K562 (cell line): ENCODE data around the gene ADAMTS6. TPM values are rescaled to one million over a fixed set of nuclear protein-coding genes. Genes with fewer than 3 reads are reported as not detected.

Experiments
- ATAC-seq: fragments of 200-7000 bp; cut with Tn5 transposase; 3 replicates; pipeline ENCODE4 v1.9.1; 2020; ENCODE audit warnings: moderate library complexity
- BruUV-seq: library from RNA; stranded (reverse); fragments of 400-500 nt; replicated peaks from 2 replicates; lab custom pipeline; 2021; lab: Mats Ljungman, UMichigan
- CTCF ChIA-PET: fragments of 300-600 bp; formaldehyde crosslinking; extraction: SDS; loops from one replicate; lab custom pipeline; 2021; ENCODE audit warnings: low intra/inter-chr PET ratio; lab: Yijun Ruan, JAX
- POLR2A ChIA-PET: fragments of 300-600, 350-650 bp; sonication (Branson Sonifier 250); formaldehyde crosslinking; extraction: SDS; loops from one replicate; lab custom pipeline; 2021; ENCODE audit warnings: antibody characterized with exemption, inconsistent platforms; lab: Yijun Ruan, JAX
- DNase-seq, 4 experiments: peaks; one replicate each; pipeline versions ENCODE4 v3.0.0 to v3.0.0-alpha.2; 2011 to 2018; ENCODE audit warnings: low spot score in 3 of 4, mixed read lengths in 3 of 4; ENCODE audit errors: extremely low read depth in 1 of 4
- FAIRE-seq: peaks from 2 replicates; lab custom pipeline; 2011; peaks lifted over from hg19 to GRCh38; lab: Jason Lieb, UNC
- H2AFZ ChIP-seq: 2 replicates; pipeline ENCODE4 v1.6.0; 2011; ENCODE audit warnings: low read depth, low read length, control low read depth, inconsistent platforms
- H3K27ac ChIP-seq: fragments of 200-600 bp; 3 replicates; pipeline ENCODE4 v1.8.0; 2011; ENCODE audit warnings: low read depth, mild to moderate bottlenecking, control low read depth, inconsistent platforms, low read length, moderate library complexity, mixed read lengths; ENCODE audit errors: extremely low read depth
- H3K27me3 ChIP-seq, 2 experiments: fragments of 300-600 bp in 1 of 2; 2 replicates in 1 of 2; 3 replicates in 1 of 2; pipeline versions ENCODE4 v1.6.0 to v1.8.0; 2011; ENCODE audit warnings: inconsistent platforms in 2 of 2, low read length in 2 of 2, mild to moderate bottlenecking in 1 of 2, mixed read lengths in 1 of 2, moderate library complexity in 1 of 2; ENCODE audit not compliant: control insufficient read depth in 2 of 2, insufficient read depth in 2 of 2
- H3K36me3 ChIP-seq: fragments of 300-600 bp; 3 replicates; pipeline ENCODE4 v1.8.0; 2011; ENCODE audit warnings: mild to moderate bottlenecking, low read length, inconsistent platforms; ENCODE audit not compliant: control insufficient read depth, insufficient read depth
- H3K4me1 ChIP-seq, 2 experiments: fragments of 200-600 bp in 1 of 2; replicated peaks in 1 of 2; 2 replicates in 1 of 2; 3 replicates in 1 of 2; pipeline versions ENCODE4 v1.5.1 to v1.8.0; 2011; ENCODE audit warnings: inconsistent platforms in 2 of 2, low read length in 2 of 2, mild to moderate bottlenecking in 1 of 2, mixed read lengths in 1 of 2, moderate library complexity in 1 of 2; ENCODE audit not compliant: control insufficient read depth in 2 of 2, insufficient read depth in 2 of 2
- H3K4me2 ChIP-seq: 2 replicates; pipeline ENCODE4 v1.6.1; 2011; ENCODE audit warnings: low read length, control low read depth, inconsistent platforms, mixed read lengths; ENCODE audit not compliant: insufficient read depth
- H3K4me3 ChIP-seq: fragments of 200-600 bp; sonication (generic), shearing (Covaris generic); 2 replicates; pipeline ENCODE4 v1.5.1; 2016; ENCODE audit warnings: control low read depth, inconsistent platforms
- H3K79me2 ChIP-seq: fragments of 200-600 bp; 3 replicates; pipeline ENCODE4 v1.8.0; 2011; ENCODE audit warnings: low read length, inconsistent platforms; ENCODE audit not compliant: control insufficient read depth, insufficient read depth
- H3K9ac ChIP-seq, 2 experiments: 2 replicates each; pipeline versions ENCODE4 v1.6.0 to v1.6.1; 2011; ENCODE audit warnings: low read depth in 2 of 2, low read length in 2 of 2, control low read depth in 1 of 2, inconsistent platforms in 1 of 2, mild to moderate bottlenecking in 1 of 2, mixed read lengths in 1 of 2; ENCODE audit not compliant: insufficient read depth in 1 of 2
- H3K9me1 ChIP-seq: one replicate; pipeline ENCODE4 v1.6.0; 2011; ENCODE audit warnings: inconsistent platforms, mild to moderate bottlenecking, low read length, moderate library complexity; ENCODE audit not compliant: control insufficient read depth, insufficient read depth
- H3K9me3 ChIP-seq: replicated peaks from 2 replicates; pipeline ENCODE4 v1.5.1; 2011; ENCODE audit warnings: low read depth, low read length, inconsistent platforms; ENCODE audit not compliant: control insufficient read depth, insufficient read depth
- H4K20me1 ChIP-seq: replicated peaks from 2 replicates; pipeline ENCODE4 v1.6.1; 2011; ENCODE audit warnings: low read length, inconsistent platforms, mixed read lengths; ENCODE audit not compliant: control insufficient read depth, insufficient read depth
- C11orf30 ChIP-seq: fragments of 450-650 bp; IDR thresholded peaks from 2 replicates; pipeline ENCODE4 v1.6.1; 2016; ENCODE audit warnings: low read depth, mild to moderate bottlenecking
- EHMT2 ChIP-seq: fragments of 450-650 bp; IDR thresholded peaks from 2 replicates; pipeline ENCODE4 v1.6.1; 2018; ENCODE audit warnings: antibody characterized with exemption
- ELF2 ChIP-seq: fragments of 250-450 bp; sonication (Bioruptor Pico); IDR thresholded peaks from 2 replicates; pipeline ENCODE4 v1.5.0; 2021; ENCODE audit warnings: mild to moderate bottlenecking
- HNRNPK ChIP-seq: fragments of 200-400 bp; formaldehyde crosslinking; IDR thresholded peaks from one replicate; pipeline ENCODE4 v1.6.1; 2018; ENCODE audit warnings: mild to moderate bottlenecking, low read depth, low read length; ENCODE audit not compliant: poor library complexity, severe bottlenecking
- KLF1 ChIP-seq: fragments of 450-650 bp; IDR thresholded peaks from 2 replicates; pipeline ENCODE4 v1.6.1; 2016; ENCODE audit warnings: missing genetic modification characterization, missing compliant biosample characterization
- MAFK ChIP-seq: IDR thresholded peaks from 2 replicates; pipeline ENCODE4 v1.6.1; 2011; ENCODE audit warnings: low read length, improper control_type of control experiment
- MYC ChIP-seq, 2 experiments: fragments of 250-450 bp in 1 of 2; sonication (Bioruptor Pico) in 1 of 2; IDR thresholded peaks; 2 replicates each; pipeline versions ENCODE4 v1.5.1 to v1.6.1; 2012 to 2021; ENCODE audit warnings: low read depth in 2 of 2, borderline replicate concordance in 1 of 2, improper control_type of control experiment in 1 of 2, low read length in 1 of 2, mild to moderate bottlenecking in 1 of 2, moderate library complexity in 1 of 2
- NRF1 ChIP-seq, 2 experiments: fragments of 450-650 bp; IDR thresholded peaks in 1 of 2; conservative IDR thresholded peaks in 1 of 2; 2 replicates each; pipeline ENCODE4 v1.6.1; 2014; ENCODE audit warnings: mild to moderate bottlenecking in 2 of 2
- RBM25 ChIP-seq: fragments of 200-400 bp; formaldehyde crosslinking; IDR thresholded peaks from 2 replicates; pipeline ENCODE4 v1.6.1; 2018; ENCODE audit warnings: low read length, low read depth, moderate library complexity; ENCODE audit not compliant: severe bottlenecking
- SIRT6 ChIP-seq: IDR thresholded peaks from one replicate; pipeline ENCODE4 v1.6.1; 2012; ENCODE audit warnings: low read depth, mild to moderate bottlenecking, control low read depth, inconsistent platforms, low read length, moderate library complexity
- SUPT5H ChIP-seq: fragments of 450-650 bp; IDR thresholded peaks from 2 replicates; pipeline ENCODE4 v1.6.1; 2016
- TCF3 ChIP-seq: sonication (generic); formaldehyde crosslinking; IDR thresholded peaks from 2 replicates; pipeline ENCODE4 v1.4.0; 2020; ENCODE audit warnings: mild to moderate bottlenecking, missing genetic modification reagents
- XRCC4 ChIP-seq: IDR thresholded peaks from one replicate; pipeline ENCODE4 v1.6.1; 2011; ENCODE audit not compliant: insufficient read depth, insufficient read length; ENCODE audit errors: extremely low read depth
- ZFP30 ChIP-seq: fragments of 250-450 bp; sonication (Bioruptor Pico); IDR thresholded peaks from 2 replicates; pipeline ENCODE4 v1.8.0; 2022; ENCODE audit warnings: moderate library complexity, mild to moderate bottlenecking, inconsistent platforms, borderline replicate concordance
- ZNF175 ChIP-seq: fragments of 200-800 bp; sonication (Bioruptor generic); IDR thresholded peaks from 2 replicates; pipeline ENCODE4 v1.6.1; 2016; ENCODE audit warnings: low read depth, mild to moderate bottlenecking, missing genetic modification characterization, missing compliant biosample characterization
- WGBS: fragments of 100-300 bp; shearing (Covaris generic); methylation state at CpG from one replicate; pipeline ENCODE4 v1.1.6; 2016; ENCODE audit warnings: low coverage, mixed read lengths; ENCODE audit not compliant: insufficient coverage; ENCODE audit errors: missing lambda C conversion rate; 5-methylcytosine and 5-hydroxymethylcytosine counted together
- in situ Hi-C: fragments of 300-500 bp; cut with MboI; formaldehyde crosslinking; loops from 4 replicates; pipeline ENCODE4 v1.15.0; 2018; ENCODE audit warnings: inconsistent platforms, mixed read lengths
- intact Hi-C: fragments of 100-400 bp; cut with micrococcal nuclease; formaldehyde crosslinking; loops from 2 replicates; pipeline ENCODE4 v1.14.2; 2022
- polyA plus RNA-seq, 8 experiments: library from polyadenylated mRNA; depleted of rRNA in 4 of 8; stranded (reverse) in 5 of 8; unstranded in 3 of 8; fragments of >200 nt; fragmentation: Nextera tagmentation in 2 of 8; fragmentation: Illumina TruSeq in 1 of 8; extraction: Ambion mirVana in 2 of 8; extraction: Trizol in 1 of 8; gene quantifications; 2 replicates each; pipeline versions ENCODE4 v1.2.1 to v1.2.3, GENCODE V29; 2011 to 2014; ENCODE audit warnings: inconsistent platforms in 1 of 8, missing spikeins in 1 of 8
- total RNA-seq, 7 experiments: library from RNA; depleted of rRNA in 6 of 7; stranded (reverse); fragments of >200 nt in 6 of 7; fragmentation: Illumina TruSeq in 2 of 7; extraction: Trizol in 2 of 7; gene quantifications; 2 replicates each; pipeline versions ENCODE4 v1.2.1 to v1.2.3, GENCODE V29; 2011 to 2021; ENCODE audit warnings: low replicate concordance in 1 of 7
- TF ChIP-seq, protein P1 (sequence below): IDR thresholded peaks from 2 replicates; pipeline ENCODE4 v1.6.1; 2012; ENCODE audit warnings: low read depth, low read length, improper control_type of control experiment, borderline replicate concordance
- TF ChIP-seq, protein P2 (sequence below): fragments of 450-650 bp; formaldehyde crosslinking; IDR thresholded peaks from 2 replicates; pipeline ENCODE4 v1.4.0; 2020; ENCODE audit warnings: mild to moderate bottlenecking, moderate library complexity
- TF ChIP-seq, protein P3 (sequence below): fragments of 250-450 bp; sonication (Bioruptor Pico); IDR thresholded peaks from 2 replicates; pipeline ENCODE4 v1.5.0; 2021; ENCODE audit warnings: mild to moderate bottlenecking, moderate library complexity

Gene ADAMTS6
- total and polyA plus RNA-seq, 9 of the 15 experiments (the other 6 are each of a cell fraction or from before 2014, with no cell fraction given), result 0.57 to 5.3 (median 1.5) TPM

DNA sequence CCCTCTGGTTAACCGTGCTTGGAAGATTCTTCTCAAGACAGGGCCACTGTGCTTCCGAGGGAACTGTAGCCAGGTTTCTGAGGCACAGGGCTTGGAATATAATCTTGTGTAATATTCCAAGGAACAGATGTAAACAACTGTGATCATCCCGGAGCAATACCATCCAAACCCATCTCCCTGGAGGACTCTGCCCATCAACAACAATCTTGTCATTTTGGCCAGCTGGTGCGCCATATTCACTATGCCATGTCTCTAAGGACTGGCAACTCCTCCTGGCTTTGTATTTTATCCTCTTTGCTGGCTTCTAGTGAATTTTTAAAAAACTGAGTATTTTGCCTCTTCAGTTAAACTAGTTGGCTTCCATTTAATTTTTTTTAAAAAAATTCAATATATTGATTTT, 349.3 kb downstream of the ADAMTS6 start:
- in situ Hi-C loops, result no loop called here
- Histone ChIP-seq H3K9me3 (no peaks in the 10 kb centered on the region), H3K4me1 (no peaks in the 10 kb centered on the region), H3K36me3 (no peaks in the 10 kb centered on the region), H3K27ac (no peak overlapping the region), H3K9ac (no peak overlapping the region), H3K79me2 (no peaks in the 10 kb centered on the region), H3K4me2 (no peak overlapping the region), H3K9me1 (no peaks in the 10 kb centered on the region), H3K4me3 (no peak overlapping the region), H3K27me3 (no peaks in the 10 kb centered on the region), H4K20me1 (no peaks in the 10 kb centered on the region), H2AFZ (no peak overlapping the region)
- FAIRE-seq (no peak), ATAC-seq (no peak), DNase-seq (no peak)
- POLR2A ChIA-PET, result no interaction called here
- CTCF ChIA-PET, result no interaction called here
- 20% methylated on average over 4 of the region's 4 CpGs for WGBS
- BruUV-seq, result no TSS peak
- intact Hi-C loops, result no loop called here
- TF ChIP-seq ZNF175 (CRISPR knock-in tag) (no peak), TCF3 (no peak), SIRT6 (no peak), KLF1 (no peak), NRF1 (conservative IDR thresholded peaks at IDR 0.05 in 1 of 2, IDR thresholded peaks at IDR 0.05 in 1 of 2) (no peak), HNRNPK (no peak), XRCC4 (no peak), MYC (IDR thresholded peaks at IDR 0.05; ENCODE audit: low read depth, low read length) (no peak), MYC (CRISPR knock-in tag; IDR thresholded peaks at IDR 0.05; ENCODE audit: borderline replicate concordance, low read depth) (no peak), ELF2 (no peak), ZFP30 (no peak), SUPT5H (no peak), MAFK (no peak), RBM25 (no peak), EHMT2 (no peak), C11orf30 (no peak)
- TF ChIP-seq, protein P1, sequence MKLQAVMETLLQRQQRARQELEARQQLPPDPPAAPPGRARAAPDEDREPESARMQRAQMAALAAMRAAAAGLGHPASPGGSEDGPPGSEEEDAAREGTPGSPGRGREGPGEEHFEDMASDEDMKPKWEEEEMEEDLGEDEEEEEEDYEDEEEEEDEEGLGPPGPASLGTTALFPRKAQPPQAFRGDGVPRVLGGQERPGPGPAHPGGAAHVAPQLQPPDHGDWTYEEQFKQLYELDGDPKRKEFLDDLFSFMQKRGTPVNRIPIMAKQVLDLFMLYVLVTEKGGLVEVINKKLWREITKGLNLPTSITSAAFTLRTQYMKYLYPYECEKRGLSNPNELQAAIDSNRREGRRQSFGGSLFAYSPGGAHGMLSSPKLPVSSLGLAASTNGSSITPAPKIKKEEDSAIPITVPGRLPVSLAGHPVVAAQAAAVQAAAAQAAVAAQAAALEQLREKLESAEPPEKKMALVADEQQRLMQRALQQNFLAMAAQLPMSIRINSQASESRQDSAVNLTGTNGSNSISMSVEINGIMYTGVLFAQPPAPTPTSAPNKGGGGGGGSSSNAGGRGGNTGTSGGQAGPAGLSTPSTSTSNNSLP, result no peak
- TF ChIP-seq, protein P2, sequence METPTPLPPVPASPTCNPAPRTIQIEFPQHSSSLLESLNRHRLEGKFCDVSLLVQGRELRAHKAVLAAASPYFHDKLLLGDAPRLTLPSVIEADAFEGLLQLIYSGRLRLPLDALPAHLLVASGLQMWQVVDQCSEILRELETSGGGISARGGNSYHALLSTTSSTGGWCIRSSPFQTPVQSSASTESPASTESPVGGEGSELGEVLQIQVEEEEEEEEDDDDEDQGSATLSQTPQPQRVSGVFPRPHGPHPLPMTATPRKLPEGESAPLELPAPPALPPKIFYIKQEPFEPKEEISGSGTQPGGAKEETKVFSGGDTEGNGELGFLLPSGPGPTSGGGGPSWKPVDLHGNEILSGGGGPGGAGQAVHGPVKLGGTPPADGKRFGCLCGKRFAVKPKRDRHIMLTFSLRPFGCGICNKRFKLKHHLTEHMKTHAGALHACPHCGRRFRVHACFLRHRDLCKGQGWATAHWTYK, result no peak
- TF ChIP-seq, protein P3, sequence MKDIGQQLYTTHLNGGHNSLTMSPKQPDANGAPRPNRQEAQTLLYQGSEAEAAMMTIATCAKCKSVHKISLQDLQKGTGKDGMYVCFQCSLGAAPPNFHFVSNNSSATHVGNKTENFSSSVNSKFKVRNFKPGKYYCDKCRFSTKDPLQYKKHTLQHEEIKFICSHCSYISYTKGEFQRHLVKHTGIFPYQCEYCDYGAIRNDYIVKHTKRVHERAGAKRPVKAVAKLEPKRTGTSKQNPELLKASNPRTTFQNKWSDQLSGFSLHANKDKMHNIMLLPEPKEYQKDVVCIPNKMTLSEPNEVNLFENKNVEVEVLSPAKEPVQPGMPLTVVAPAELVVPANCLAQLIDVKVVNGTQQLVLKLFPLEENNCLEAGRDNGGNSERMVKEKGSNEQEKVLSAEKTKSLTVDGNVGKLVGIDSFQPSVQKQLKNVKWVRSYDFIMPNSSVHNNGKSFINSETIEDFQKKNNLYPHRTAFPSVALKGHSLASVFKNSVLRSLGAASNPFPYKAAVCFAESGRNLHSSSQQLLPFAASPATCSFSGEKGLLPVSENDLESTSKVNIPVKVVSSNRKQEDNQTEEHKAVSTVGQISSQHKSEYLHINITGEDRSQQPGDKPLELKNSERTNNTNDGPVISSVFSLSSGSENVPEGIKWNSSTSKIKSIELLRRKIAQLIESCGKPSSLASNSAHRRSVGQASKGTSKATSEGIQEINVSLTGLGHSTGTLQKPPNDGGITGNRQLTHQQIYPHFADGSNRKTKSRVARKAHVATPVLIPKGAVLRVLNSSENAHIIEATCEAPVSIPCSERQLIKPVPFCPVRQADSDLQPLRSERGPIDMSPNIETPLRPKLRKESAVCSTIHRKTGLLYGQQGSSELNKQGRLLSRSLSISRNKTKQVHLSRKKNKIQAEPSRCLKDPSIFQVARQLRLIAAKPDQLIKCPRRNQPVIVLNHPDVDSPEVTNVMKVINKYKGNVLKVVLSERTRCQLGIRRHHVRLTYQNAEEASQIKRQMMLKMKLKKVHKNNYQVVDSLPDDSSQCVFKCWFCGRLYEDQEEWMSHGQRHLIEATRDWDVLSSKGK, result no peak
